ENCODE measurements around the gene NEUROG1.
"Not testable (repeated sequence)": the region's sequence is repeated elsewhere in the genome, so short reads cannot be mapped to it uniquely, and the experiment has no call there.

The NEUROG1 gene

GRCh38 chr5:135504376-135504775, 31.4 kb downstream of the NEUROG1 start:
- H3K27ac ChIP-seq, result peak overlapping the region; percentile 80
- DNase-seq (ENCODE audit: low spot score), result no peak
- POLR2A ChIA-PET (ENCODE audit: low non-redundant PET), result no interaction called here
- CTCF ChIA-PET, result interaction anchor here (0.5 kb wide), 1 partner anchor 13 kb away, joined by 4 read pairs; no protein-coding TSS in a partner anchor
- no peak for TF ChIP-seq CTCF (conservative IDR thresholded peaks at IDR 0.05; ENCODE audit: low read depth)

- POLR2A ChIA-PET (ENCODE audit: low non-redundant PET), result no interaction called here
- DNase-seq (ENCODE audit: low spot score), result no peak
- CTCF ChIA-PET, result no interaction called here
Observed at GRCh38 chr5:135503871-135504270, 31.9 kb downstream of the NEUROG1 start.

GRCh38 chr5:135502836-135503520, 32.8 kb downstream of the NEUROG1 start:
- no peak for DNase-seq (ENCODE audit: low spot score)
- ChIA-PET CTCF (interaction anchor here (0.5 to 1.0 kb wide), 4 partner anchors 11 to 77 kb away, joined by 3 read pairs; no protein-coding TSS in a partner anchor), POLR2A (ENCODE audit: low non-redundant PET) (no interaction called here)
- H3K27ac ChIP-seq, result no peak overlapping the region
- no peak for TF ChIP-seq CTCF (conservative IDR thresholded peaks at IDR 0.05; ENCODE audit: low read depth)

More at GRCh38 chr5:135503871-135504270, 31.9 kb downstream of the NEUROG1 start:
- no peak overlapping the region for H3K27ac ChIP-seq
- no peak for TF ChIP-seq CTCF (conservative IDR thresholded peaks at IDR 0.05; ENCODE audit: low read depth)

- ChIA-PET POLR2A (ENCODE audit: low non-redundant PET) (no interaction called here), CTCF (interaction anchor here (1.0 kb wide), 1 partner anchor 36 kb away, joined by 3 read pairs; no protein-coding TSS in a partner anchor)
- no peak for TF ChIP-seq CTCF (conservative IDR thresholded peaks at IDR 0.05; ENCODE audit: low read depth)
- no peak for DNase-seq (ENCODE audit: low spot score)
- no peak overlapping the region for H3K27ac ChIP-seq
Observed at GRCh38 chr5:135501965-135502364, 33.8 kb downstream of the NEUROG1 start.

GRCh38 chr5:135498637-135498995, 37.1 kb downstream of the NEUROG1 start:
- H3K27ac ChIP-seq, result peak overlapping the region; percentile 78
- POLR2A ChIA-PET (ENCODE audit: low non-redundant PET), result no interaction called here
- DNase-seq (ENCODE audit: low spot score), result no peak
- TF ChIP-seq CTCF (conservative IDR thresholded peaks at IDR 0.05; ENCODE audit: low read depth), result no peak
- CTCF ChIA-PET, result no interaction called here

- TF ChIP-seq CTCF (conservative IDR thresholded peaks at IDR 0.05; ENCODE audit: low read depth), result no peak
- H3K27ac ChIP-seq, result peak overlapping the region; percentile 78
- DNase-seq (ENCODE audit: low spot score), result peak; percentile 57
- ChIA-PET CTCF (interaction anchor here (0.6 to 0.9 kb wide), 2 partner anchors 41 to 52 kb away, joined by 3 read pairs; no protein-coding TSS in a partner anchor), POLR2A (ENCODE audit: low non-redundant PET) (no interaction called here)
Observed at GRCh38 chr5:135497971-135498636, 37.7 kb downstream of the NEUROG1 start.

- CTCF ChIA-PET, result interaction anchor here (0.7 kb wide), 1 partner anchor 1737 kb away, joined by 3 read pairs; no protein-coding TSS in a partner anchor
- H3K27ac ChIP-seq, result peak overlapping the region; percentile 98
- DNase-seq (ENCODE audit: low spot score); POLR2A ChIA-PET (ENCODE audit: low non-redundant PET): not testable (repeated sequence)
Observed at GRCh38 chr5:135495531-135495930, 40.2 kb downstream of the NEUROG1 start.

Data from RWPE1 (cell line).